DMS114 treated with DMSO at 0.1 percent for 48 hours (cell line): ENCODE data around the gene TMEM132C.

ENCODE experiments used
- DNase-seq: peaks from one replicate; lab custom pipeline; 2025; ENCODE audit not compliant: unreplicated experiment; lab: John Stamatoyannopoulos, UW

TMEM132C gene

GRCh38 chr12:128755566-128755965 is 488.6 kb downstream of the TMEM132C start:
- DNase-seq = no peak
